Uterus (tissue), 4 donors: Measurements from ENCODE around the gene PHOSPHO1. TPM values are rescaled to one million over a fixed set of nuclear protein-coding genes. Genes with fewer than 3 reads are reported as not detected.

Experiments
- DNase-seq, 2 donors: peaks; one replicate each; pipeline ENCODE4 v3.0.0-alpha.2; 2019 to 2020
- H3K27ac ChIP-seq, 2 donors: fragments of 200-600 bp; sonication (generic); 1 replicate in 1 of 2; 2 replicates in 1 of 2; pipeline ENCODE4 v1.5.1; 2016 to 2018
- H3K27me3 ChIP-seq, 2 donors: fragments of 200-600 bp; sonication (generic); one replicate each; pipeline ENCODE4 v1.5.1; 2018 to 2019; ENCODE audit warnings: control low read depth in 1 of 2
- H3K36me3 ChIP-seq, 2 donors: fragments of 200-600 bp; sonication (generic); one replicate each; pipeline ENCODE4 v1.5.1; 2019; ENCODE audit warnings: control low read depth in 1 of 2
- H3K4me1 ChIP-seq, 2 donors: fragments of 200-600 bp; sonication (generic); one replicate each; pipeline ENCODE4 v1.5.1; 2018 to 2019; ENCODE audit warnings: control low read depth in 1 of 2
- H3K4me3 ChIP-seq, 2 donors: fragments of 200-600 bp; sonication (generic); 1 replicate in 1 of 2; 2 replicates in 1 of 2; pipeline ENCODE4 v1.5.1; 2018 to 2019; ENCODE audit warnings: mild to moderate bottlenecking in 1 of 2
- H3K9me3 ChIP-seq, 2 donors: fragments of 200-600 bp; sonication (generic); one replicate each; pipeline ENCODE4 v1.5.1; 2019; ENCODE audit warnings: control low read depth in 1 of 2
- POLR2A ChIP-seq, 2 donors: fragments of 450-650 bp; IDR thresholded peaks; one replicate each; pipeline ENCODE4 v1.6.1; 2016; ENCODE audit warnings: antibody characterized with exemption in 2 of 2, mild to moderate bottlenecking in 1 of 2, moderate library complexity in 1 of 2
- intact Hi-C: fragments of 100-400 bp; cut with DNase I; formaldehyde crosslinking; loops from one replicate; pipeline ENCODE4 v1.15.1; 2023; ENCODE audit warnings: low total_unique reads
- total RNA-seq, 4 donors: library from RNA; depleted of rRNA in 3 of 4; stranded (reverse); fragments of >200 nt in 3 of 4; gene quantifications; one replicate each; pipeline versions ENCODE4 v1.1.0 to v1.2.4, GENCODE V29; 2014 to 2023
- TF ChIP-seq, protein P1 (sequence below), 4 experiments: fragments of 200-600 bp in 2 of 4; fragments of 450-650 bp in 2 of 4; sonication (generic) in 2 of 4; IDR thresholded peaks; one replicate each; pipeline ENCODE4 v1.5.1; 2016 to 2019; ENCODE audit warnings: antibody characterized with exemption in 4 of 4, mild to moderate bottlenecking in 2 of 4, moderate library complexity in 1 of 4
- donor health status: DM: yes; HTN: yes; CAD: no.

Gene PHOSPHO1
- total RNA-seq, 4 donors from 2014 or later: 0.40 to 2.4 TPM; not detected in 2

GRCh38 chr17:49224198-49224996 lies 6.2 kb downstream of the PHOSPHO1 start:
- no peak for TF ChIP-seq POLR2A (IDR thresholded peaks at IDR 0.05)
- TF ChIP-seq, protein P1, sequence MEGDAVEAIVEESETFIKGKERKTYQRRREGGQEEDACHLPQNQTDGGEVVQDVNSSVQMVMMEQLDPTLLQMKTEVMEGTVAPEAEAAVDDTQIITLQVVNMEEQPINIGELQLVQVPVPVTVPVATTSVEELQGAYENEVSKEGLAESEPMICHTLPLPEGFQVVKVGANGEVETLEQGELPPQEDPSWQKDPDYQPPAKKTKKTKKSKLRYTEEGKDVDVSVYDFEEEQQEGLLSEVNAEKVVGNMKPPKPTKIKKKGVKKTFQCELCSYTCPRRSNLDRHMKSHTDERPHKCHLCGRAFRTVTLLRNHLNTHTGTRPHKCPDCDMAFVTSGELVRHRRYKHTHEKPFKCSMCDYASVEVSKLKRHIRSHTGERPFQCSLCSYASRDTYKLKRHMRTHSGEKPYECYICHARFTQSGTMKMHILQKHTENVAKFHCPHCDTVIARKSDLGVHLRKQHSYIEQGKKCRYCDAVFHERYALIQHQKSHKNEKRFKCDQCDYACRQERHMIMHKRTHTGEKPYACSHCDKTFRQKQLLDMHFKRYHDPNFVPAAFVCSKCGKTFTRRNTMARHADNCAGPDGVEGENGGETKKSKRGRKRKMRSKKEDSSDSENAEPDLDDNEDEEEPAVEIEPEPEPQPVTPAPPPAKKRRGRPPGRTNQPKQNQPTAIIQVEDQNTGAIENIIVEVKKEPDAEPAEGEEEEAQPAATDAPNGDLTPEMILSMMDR (IDR thresholded peaks at IDR 0.05): no peak
- Histone ChIP-seq H3K4me3 (no peak overlapping the region), H3K27ac (no peak overlapping the region), H3K27me3 (peaks cover 0 to 11% of the 10 kb centered on the region in 2 donors), H3K4me1 (peaks cover 0 to 11% of the 10 kb centered on the region in 2 donors), H3K9me3 (no peaks in the 10 kb centered on the region), H3K36me3 (no peaks in the 10 kb centered on the region)
- DNase-seq: no peak
- intact Hi-C loops: loop anchor here (10.0 kb wide), 1 partner anchor 50 kb away; no protein-coding TSS in a partner anchor

- Histone ChIP-seq H3K27me3 (peaks cover 0 to 11% of the 10 kb centered on the region in 2 donors), H3K9me3 (no peaks in the 10 kb centered on the region), H3K4me1 (peaks cover 0 to 11% of the 10 kb centered on the region in 2 donors), H3K36me3 (no peaks in the 10 kb centered on the region), H3K4me3 (no peak overlapping the region), H3K27ac (no peak overlapping the region)
- intact Hi-C loops: loop anchor here (10.0 kb wide), 1 partner anchor 49 kb away; no protein-coding TSS in a partner anchor
- TF ChIP-seq POLR2A (IDR thresholded peaks at IDR 0.05): no peak
- TF ChIP-seq, protein P1 (IDR thresholded peaks at IDR 0.05): peak; percentile 38 to 72 (median 64)
- peak; percentile 34 to 37 for DNase-seq
These were observed 6.9 kb downstream of the PHOSPHO1 start for GRCh38 chr17:49223517-49224197.

DNA sequence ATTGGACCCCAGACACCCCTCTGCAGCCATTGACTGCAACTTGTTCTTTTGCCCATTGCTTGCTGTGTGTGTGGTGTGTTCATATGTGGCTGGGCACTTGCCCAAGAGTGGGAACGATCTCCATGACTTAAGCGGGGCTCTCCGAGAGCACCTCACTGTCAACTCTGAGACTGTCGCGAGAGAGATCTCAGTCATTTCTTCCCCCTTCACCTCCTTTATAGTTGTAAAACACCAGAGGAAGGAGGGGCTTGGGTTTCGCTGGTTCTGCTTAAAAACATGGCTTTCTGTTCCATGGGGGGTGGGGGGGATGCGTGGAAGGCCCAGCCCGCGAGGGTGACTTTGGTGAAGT lies 7.4 kb downstream of the PHOSPHO1 start:
- Histone ChIP-seq H3K36me3 (no peaks in the 10 kb centered on the region), H3K27me3 (peaks cover 0 to 11% of the 10 kb centered on the region in 2 donors), H3K27ac (no peak overlapping the region), H3K9me3 (no peaks in the 10 kb centered on the region), H3K4me3 (no peak overlapping the region), H3K4me1 (peaks cover 0 to 11% of the 10 kb centered on the region in 2 donors)
- no peak for DNase-seq
- TF ChIP-seq, protein P1 (IDR thresholded peaks at IDR 0.05): no peak
- TF ChIP-seq POLR2A (IDR thresholded peaks at IDR 0.05): no peak
- intact Hi-C loops: loop anchor here (10.0 kb wide), 1 partner anchor 48 kb away; no protein-coding TSS in a partner anchor

- H3K9me3 ChIP-seq: no peaks in the 10 kb centered on the region
- peaks cover 0 to 15% of the 10 kb centered on the region in 2 donors for H3K4me1 ChIP-seq
- intact Hi-C loops: loop anchor here (10.0 kb wide), 1 partner anchor 45 kb away; no protein-coding TSS in a partner anchor
- H3K36me3 ChIP-seq: no peaks in the 10 kb centered on the region
- TF ChIP-seq POLR2A (IDR thresholded peaks at IDR 0.05): no peak
- TF ChIP-seq, protein P1 (IDR thresholded peaks at IDR 0.05): no peak
- no peak for DNase-seq
- no peak overlapping the region for H3K4me3 ChIP-seq
- H3K27me3 ChIP-seq: peaks cover 0 to 11% of the 10 kb centered on the region in 2 donors
- H3K27ac ChIP-seq: no peak overlapping the region
These were observed 10.6 kb downstream of the PHOSPHO1 start for GRCh38 chr17:49219987-49220386.
